KBM-7 (cell line): Measurements from ENCODE around the gene AP1M1.
A peak's percentile ranks its signal among the peaks of the same experiment; 100 is the strongest.
"Not testable (repeated sequence)": the region's sequence is repeated elsewhere in the genome, so short reads cannot be mapped to it uniquely, and the experiment has no call there.

ENCODE experiments used
- DNase-seq: peaks from one replicate; pipeline ENCODE4 v3.0.0-alpha.2; 2015
- in situ Hi-C: fragments of 300-500 bp; cut with MboI; formaldehyde crosslinking; loops from 2 replicates; pipeline ENCODE4 v1.14.3; 2020; ENCODE audit warnings: low sequenced_read_pairs, low pct_unique_long_range_greater_than_20kb, mixed read lengths

AP1M1 gene

DNA sequence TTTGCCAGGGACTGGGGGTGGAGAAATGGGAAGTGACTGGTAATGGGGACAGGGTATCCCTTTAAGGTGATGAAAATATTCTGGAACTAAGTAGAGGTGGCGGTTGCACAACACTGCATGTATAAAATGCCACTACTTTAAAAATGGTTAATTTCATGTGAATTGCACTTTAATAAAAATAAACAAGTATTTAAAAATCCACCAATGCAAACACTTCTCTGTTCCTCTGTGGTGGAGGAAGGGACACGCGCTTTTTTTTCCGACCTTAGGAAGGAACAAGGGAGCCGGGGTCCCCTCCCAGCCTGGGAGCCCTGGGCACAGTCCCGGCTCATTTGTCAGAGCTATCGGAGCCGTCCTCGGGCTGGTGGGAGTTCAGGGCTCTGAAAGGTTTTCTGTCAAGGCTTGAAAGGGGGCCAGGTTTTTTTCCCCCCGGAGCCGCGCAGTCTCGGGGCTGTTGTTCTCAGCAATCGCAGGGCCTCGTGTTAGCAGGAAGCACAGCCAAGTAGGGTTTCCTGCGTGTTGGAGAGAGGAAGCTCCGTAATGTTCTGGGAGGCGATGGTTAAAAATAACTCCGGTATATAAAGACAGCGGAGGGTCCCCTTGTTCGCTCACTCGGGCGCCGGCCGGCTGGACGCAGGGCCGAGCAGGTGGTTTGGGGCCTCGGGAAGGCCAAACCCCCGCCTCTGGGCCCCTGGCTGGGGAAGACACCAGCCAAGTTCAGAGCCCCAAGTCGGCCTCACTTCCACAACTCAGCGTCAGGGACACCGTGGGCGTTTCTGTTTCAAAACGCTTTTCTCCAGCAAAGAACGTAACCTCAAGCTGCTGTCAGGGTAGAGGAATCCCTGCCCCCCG, 85.7 kb downstream of the AP1M1 start:
- in situ Hi-C loops, result no loop called here
- peak; percentile 91 for DNase-seq

- in situ Hi-C loops, result no loop called here
- no peak for DNase-seq
Observed at GRCh38 chr19:16284505-16284904, 86.8 kb downstream of the AP1M1 start.

- in situ Hi-C loops, DNase-seq: not testable (repeated sequence)
Observed at GRCh38 chr19:16285079-16285478, 87.4 kb downstream of the AP1M1 start.

- in situ Hi-C loops, result no loop called here
- no peak for DNase-seq
Observed at GRCh38 chr19:16285769-16286498, 88.2 kb downstream of the AP1M1 start.

DNA sequence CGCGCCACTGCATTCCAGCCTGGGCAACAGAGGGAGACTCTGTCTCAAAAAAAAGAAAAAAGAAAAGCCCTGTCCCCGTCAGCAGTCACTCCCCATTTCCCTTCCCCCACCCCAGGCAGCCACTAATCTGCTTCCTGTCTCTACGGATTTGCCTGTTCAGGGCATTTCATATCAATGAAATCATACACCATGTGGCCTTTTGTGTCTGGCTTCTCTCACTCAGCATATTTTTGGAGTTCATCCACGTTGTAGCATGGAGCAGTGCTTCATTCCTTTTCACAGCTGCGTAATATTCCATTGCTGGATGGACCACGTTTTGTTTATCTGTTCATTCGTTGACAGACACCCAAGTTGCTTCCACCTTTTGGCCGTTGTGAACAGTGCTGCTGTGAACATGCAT, 90.8 kb downstream of the AP1M1 start:
- in situ Hi-C loops, result no loop called here
- peak; percentile 43 for DNase-seq

- no peak for DNase-seq
- in situ Hi-C loops, result no loop called here
Observed at GRCh38 chr19:16289594-16289993, 91.9 kb downstream of the AP1M1 start.

DNA sequence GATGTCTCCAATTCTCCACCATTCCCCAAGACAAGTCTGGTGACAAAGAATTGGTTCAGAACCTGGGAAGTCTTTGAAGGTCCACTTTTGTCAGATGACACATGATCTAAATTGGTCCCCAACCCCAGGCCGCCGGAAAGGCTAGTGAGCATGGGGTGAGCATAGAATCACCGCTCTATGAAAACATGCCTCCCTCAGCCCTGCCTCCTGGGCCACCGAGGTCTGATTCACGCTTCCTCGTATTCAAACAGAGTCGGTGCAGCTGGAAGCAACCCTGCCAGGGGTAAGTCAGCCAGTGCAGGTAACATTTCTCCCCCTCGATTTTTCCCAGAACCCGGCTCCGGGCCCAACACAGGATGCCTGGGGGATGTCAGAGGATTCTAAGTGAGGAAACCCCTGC, 93.0 kb downstream of the AP1M1 start:
- in situ Hi-C loops, result no loop called here

GRCh38 chr19:16293118-16294091, 95.7 kb downstream of the AP1M1 start:
- DNase-seq, result peak; percentile 80
- in situ Hi-C loops, result no loop called here

More for the DNA sequence above, 93.0 kb downstream of the AP1M1 start:
- no peak for DNase-seq

DNA sequence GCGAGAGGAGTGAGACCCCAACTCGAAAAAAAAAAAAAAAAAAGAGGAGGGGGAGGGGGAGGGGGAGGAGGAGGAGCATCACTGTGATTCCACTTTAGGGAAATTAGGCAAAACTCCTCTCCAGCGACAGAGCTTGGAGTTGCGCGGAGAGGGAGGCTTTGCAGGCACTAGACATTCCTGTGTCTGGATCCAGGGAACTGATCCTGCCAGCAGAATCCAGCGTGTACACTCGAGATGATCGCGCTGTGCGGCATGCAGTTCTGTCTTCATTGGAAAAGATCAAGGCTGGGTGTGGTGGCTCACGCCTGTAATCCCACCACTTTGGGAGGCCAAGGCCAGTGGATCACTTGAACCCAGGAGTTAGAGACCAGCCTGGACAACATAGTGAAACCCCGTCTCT, 97.3 kb downstream of the AP1M1 start:
- no peak for DNase-seq
- in situ Hi-C loops, result no loop called here
